HepG2 (cell line): ENCODE results near the gene TLN1. TPM values are rescaled to one million over a fixed set of nuclear protein-coding genes. Genes with fewer than 3 reads are reported as not detected.

Experiments used
- BHLHE40 ChIP-seq: IDR thresholded peaks from 2 replicates; pipeline ENCODE4 v1.6.1; 2011; ENCODE audit warnings: low read length, improper control_type of control experiment
- HNRNPUL1 ChIP-seq: fragments of 200-400 bp; formaldehyde crosslinking; IDR thresholded peaks from 2 replicates; pipeline ENCODE4 v1.6.1; 2017; ENCODE audit warnings: low read depth, mild to moderate bottlenecking, low read length, moderate library complexity
- KDM3A ChIP-seq: IDR thresholded peaks from 2 replicates; pipeline ENCODE4 v1.6.1; 2018; ENCODE audit warnings: low read depth, missing compliant biosample characterization
- KLF9 ChIP-seq: IDR thresholded peaks from 2 replicates; pipeline ENCODE4 v1.6.1; 2016; ENCODE audit warnings: low read depth
- MAF1 ChIP-seq: sonication (generic); formaldehyde crosslinking; IDR thresholded peaks from 2 replicates; pipeline ENCODE4 v1.5.0; 2020; ENCODE audit warnings: missing genetic modification reagents, borderline replicate concordance
- MAFG ChIP-seq: sonication (generic); formaldehyde crosslinking; IDR thresholded peaks from 2 replicates; pipeline ENCODE4 v1.5.1; 2020; ENCODE audit warnings: mild to moderate bottlenecking, missing genetic modification reagents
- PHF21A ChIP-seq: sonication (generic); formaldehyde crosslinking; IDR thresholded peaks from 2 replicates; pipeline ENCODE4 v1.5.0; 2020; ENCODE audit warnings: mild to moderate bottlenecking, missing genetic modification reagents
- PITX1 ChIP-seq: sonication (generic); formaldehyde crosslinking; IDR thresholded peaks from 2 replicates; pipeline ENCODE4 v1.5.1; 2020; ENCODE audit warnings: mild to moderate bottlenecking, missing genetic modification reagents
- RARG ChIP-seq: sonication (generic); formaldehyde crosslinking; IDR thresholded peaks from 2 replicates; pipeline ENCODE4 v1.4.0; 2020; ENCODE audit warnings: low read depth, mild to moderate bottlenecking, missing genetic modification reagents
- SNAI1 ChIP-seq: sonication (generic); formaldehyde crosslinking; IDR thresholded peaks from 2 replicates; pipeline ENCODE4 v1.5.0; 2020; ENCODE audit warnings: mild to moderate bottlenecking, missing genetic modification reagents, borderline replicate concordance
- SSRP1 ChIP-seq: IDR thresholded peaks from 2 replicates; pipeline ENCODE4 v1.6.1; 2016; ENCODE audit warnings: control low read depth
- ZEB1 ChIP-seq: IDR thresholded peaks from 2 replicates; pipeline ENCODE4 v1.6.1; 2012; ENCODE audit warnings: mild to moderate bottlenecking, low read depth, inconsistent platforms; ENCODE audit not compliant: insufficient replicate concordance
- ZIK1 ChIP-seq: sonication (generic); formaldehyde crosslinking; IDR thresholded peaks from 2 replicates; pipeline ENCODE4 v1.5.0; 2020; ENCODE audit warnings: mild to moderate bottlenecking, low read depth, missing genetic modification reagents, borderline replicate concordance
- ZNF124 ChIP-seq: sonication (generic); formaldehyde crosslinking; IDR thresholded peaks from 2 replicates; pipeline ENCODE4 v1.4.0; 2020; ENCODE audit warnings: missing genetic modification reagents
- ZNF496 ChIP-seq: sonication (generic); formaldehyde crosslinking; IDR thresholded peaks from 2 replicates; pipeline ENCODE4 v1.8.1; 2023; ENCODE audit warnings: mild to moderate bottlenecking, moderate library complexity, missing genetic modification reagents; ENCODE audit not compliant: insufficient replicate concordance
- polyA plus RNA-seq, 8 experiments: library from polyadenylated mRNA; depleted of rRNA in 3 of 8; stranded (reverse) in 7 of 8; unstranded in 1 of 8; fragments of >200 nt; fragmentation: Illumina TruSeq in 4 of 8; extraction: Trizol in 4 of 8; gene quantifications; 2 replicates each; pipeline versions ENCODE4 v1.2.1 to v1.2.3, GENCODE V29; 2011 to 2016; ENCODE audit warnings: low read depth in 4 of 8, missing spikeins in 1 of 8, mixed read lengths in 1 of 8; ENCODE audit not compliant: insufficient read depth in 1 of 8
- total RNA-seq, 5 experiments: library from RNA; depleted of rRNA; stranded (reverse); fragments of >200 nt; fragmentation: Illumina TruSeq; extraction: Trizol; gene quantifications; 2 replicates each; pipeline ENCODE4 v1.2.3, GENCODE V29; 2016; ENCODE audit warnings: low read depth in 1 of 5
- TF ChIP-seq, protein P1 (sequence below): IDR thresholded peaks from 2 replicates; pipeline ENCODE4 v1.6.1; 2018; ENCODE audit warnings: missing genetic modification reagents
- TF ChIP-seq, protein P2 (sequence below): sonication (generic); formaldehyde crosslinking; IDR thresholded peaks from 2 replicates; pipeline ENCODE4 v1.9.0; 2021; ENCODE audit warnings: missing genetic modification reagents, mild to moderate bottlenecking, borderline replicate concordance
- TF ChIP-seq, protein P3 (sequence below): IDR thresholded peaks from 2 replicates; pipeline ENCODE4 v1.6.1; 2016
- TF ChIP-seq, protein P4 (sequence below): sonication (generic); formaldehyde crosslinking; IDR thresholded peaks from 2 replicates; pipeline ENCODE4 v1.9.0; 2021; ENCODE audit warnings: missing genetic modification reagents, borderline replicate concordance
- TF ChIP-seq, protein P5 (sequence below): sonication (generic); formaldehyde crosslinking; IDR thresholded peaks from 2 replicates; pipeline ENCODE4 v1.8.0; 2022; ENCODE audit warnings: low read depth, missing genetic modification reagents
- TF ChIP-seq, protein P6 (sequence below): IDR thresholded peaks from 2 replicates; pipeline ENCODE4 v1.6.1; 2016; ENCODE audit warnings: mild to moderate bottlenecking
- TF ChIP-seq, protein P7 (sequence below): sonication (generic); formaldehyde crosslinking; IDR thresholded peaks from 2 replicates; pipeline ENCODE4 v1.4.0; 2020; ENCODE audit warnings: mild to moderate bottlenecking, missing genetic modification reagents

Gene TLN1
- total and polyA plus RNA-seq, 2 of the 13 experiments (the other 11 are each of a cell fraction or from before 2014, with no cell fraction given): 35.2 to 51.8 TPM

DNA sequence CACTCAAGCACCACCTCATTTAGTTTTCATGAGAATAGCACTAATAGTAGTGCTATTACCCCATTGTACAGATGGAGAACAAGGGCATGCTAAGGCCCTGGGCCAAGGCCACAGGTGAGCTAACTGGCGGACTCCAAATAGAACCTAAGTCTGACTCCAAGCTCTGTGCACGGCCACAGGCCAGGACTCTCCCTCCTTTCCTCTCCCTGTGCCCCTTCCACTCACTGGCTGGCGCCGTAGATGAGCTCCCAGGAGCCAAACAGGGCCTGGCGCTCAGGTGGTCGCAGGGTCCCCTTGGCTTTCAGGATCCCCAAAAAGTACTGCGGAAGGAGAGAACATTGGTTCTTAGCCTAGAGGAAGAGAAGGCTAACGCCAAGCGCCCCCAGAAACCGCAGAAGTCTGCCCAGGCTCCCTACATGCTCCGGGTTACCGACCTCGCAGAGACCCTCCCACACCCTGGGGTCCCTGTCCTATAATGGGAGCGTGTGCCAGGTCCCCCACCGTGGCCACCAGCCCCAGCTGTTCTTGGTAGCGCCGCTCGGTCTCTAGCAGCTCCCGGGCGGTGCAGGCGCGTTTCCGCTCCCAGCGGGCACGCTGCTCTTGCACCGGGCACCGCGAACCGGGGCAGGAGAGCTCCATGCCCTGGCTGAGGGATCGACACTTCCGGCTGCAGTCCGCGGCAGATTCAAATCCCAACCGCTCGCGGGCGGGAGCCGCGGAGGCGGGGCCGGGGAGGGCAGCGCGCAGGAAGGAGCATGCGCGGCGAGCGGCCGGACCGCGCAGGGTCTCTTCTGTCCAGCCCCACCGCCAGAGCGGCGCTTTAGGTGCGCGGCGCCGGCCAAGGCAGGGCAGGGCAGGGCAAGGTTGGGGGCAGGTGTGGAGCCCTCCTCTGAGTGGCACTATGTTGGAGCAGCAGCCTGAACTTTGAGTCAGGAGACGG is 67.2 kb downstream of the TLN1 start, which contains the start of gene ARHGEF39 (continued):
- TF ChIP-seq KLF9 (CRISPR knock-in tag): peak; percentile 86
- TF ChIP-seq, protein P1, sequence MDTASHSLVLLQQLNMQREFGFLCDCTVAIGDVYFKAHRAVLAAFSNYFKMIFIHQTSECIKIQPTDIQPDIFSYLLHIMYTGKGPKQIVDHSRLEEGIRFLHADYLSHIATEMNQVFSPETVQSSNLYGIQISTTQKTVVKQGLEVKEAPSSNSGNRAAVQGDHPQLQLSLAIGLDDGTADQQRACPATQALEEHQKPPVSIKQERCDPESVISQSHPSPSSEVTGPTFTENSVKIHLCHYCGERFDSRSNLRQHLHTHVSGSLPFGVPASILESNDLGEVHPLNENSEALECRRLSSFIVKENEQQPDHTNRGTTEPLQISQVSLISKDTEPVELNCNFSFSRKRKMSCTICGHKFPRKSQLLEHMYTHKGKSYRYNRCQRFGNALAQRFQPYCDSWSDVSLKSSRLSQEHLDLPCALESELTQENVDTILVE (CRISPR knock-in tag): peak; percentile 85; the same call in 1 of the 2 replicates
- TF ChIP-seq, protein P2, sequence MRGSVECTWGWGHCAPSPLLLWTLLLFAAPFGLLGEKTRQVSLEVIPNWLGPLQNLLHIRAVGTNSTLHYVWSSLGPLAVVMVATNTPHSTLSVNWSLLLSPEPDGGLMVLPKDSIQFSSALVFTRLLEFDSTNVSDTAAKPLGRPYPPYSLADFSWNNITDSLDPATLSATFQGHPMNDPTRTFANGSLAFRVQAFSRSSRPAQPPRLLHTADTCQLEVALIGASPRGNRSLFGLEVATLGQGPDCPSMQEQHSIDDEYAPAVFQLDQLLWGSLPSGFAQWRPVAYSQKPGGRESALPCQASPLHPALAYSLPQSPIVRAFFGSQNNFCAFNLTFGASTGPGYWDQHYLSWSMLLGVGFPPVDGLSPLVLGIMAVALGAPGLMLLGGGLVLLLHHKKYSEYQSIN (CRISPR knock-in tag): no peak
- peak; percentile 28 for TF ChIP-seq ZEB1
- no peak for TF ChIP-seq RARG (CRISPR knock-in tag)
- no peak for TF ChIP-seq KDM3A (CRISPR knock-in tag)
- TF ChIP-seq, protein P3, sequence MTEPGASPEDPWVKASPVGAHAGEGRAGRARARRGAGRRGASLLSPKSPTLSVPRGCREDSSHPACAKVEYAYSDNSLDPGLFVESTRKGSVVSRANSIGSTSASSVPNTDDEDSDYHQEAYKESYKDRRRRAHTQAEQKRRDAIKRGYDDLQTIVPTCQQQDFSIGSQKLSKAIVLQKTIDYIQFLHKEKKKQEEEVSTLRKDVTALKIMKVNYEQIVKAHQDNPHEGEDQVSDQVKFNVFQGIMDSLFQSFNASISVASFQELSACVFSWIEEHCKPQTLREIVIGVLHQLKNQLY (CRISPR knock-in tag): no peak
- TF ChIP-seq, protein P4, sequence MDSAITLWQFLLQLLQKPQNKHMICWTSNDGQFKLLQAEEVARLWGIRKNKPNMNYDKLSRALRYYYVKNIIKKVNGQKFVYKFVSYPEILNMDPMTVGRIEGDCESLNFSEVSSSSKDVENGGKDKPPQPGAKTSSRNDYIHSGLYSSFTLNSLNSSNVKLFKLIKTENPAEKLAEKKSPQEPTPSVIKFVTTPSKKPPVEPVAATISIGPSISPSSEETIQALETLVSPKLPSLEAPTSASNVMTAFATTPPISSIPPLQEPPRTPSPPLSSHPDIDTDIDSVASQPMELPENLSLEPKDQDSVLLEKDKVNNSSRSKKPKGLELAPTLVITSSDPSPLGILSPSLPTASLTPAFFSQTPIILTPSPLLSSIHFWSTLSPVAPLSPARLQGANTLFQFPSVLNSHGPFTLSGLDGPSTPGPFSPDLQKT: no peak
- peak; percentile 19 for TF ChIP-seq ZNF496 (CRISPR knock-in tag)
- no peak; the same call in none of the 2 replicates for TF ChIP-seq ZIK1
- TF ChIP-seq ZNF124: peak; percentile 90; the same call in 1 of the 2 replicates
- TF ChIP-seq MAF1 (CRISPR knock-in tag): peak; percentile 60; the same call in 1 of the 2 replicates
- TF ChIP-seq, protein P5, sequence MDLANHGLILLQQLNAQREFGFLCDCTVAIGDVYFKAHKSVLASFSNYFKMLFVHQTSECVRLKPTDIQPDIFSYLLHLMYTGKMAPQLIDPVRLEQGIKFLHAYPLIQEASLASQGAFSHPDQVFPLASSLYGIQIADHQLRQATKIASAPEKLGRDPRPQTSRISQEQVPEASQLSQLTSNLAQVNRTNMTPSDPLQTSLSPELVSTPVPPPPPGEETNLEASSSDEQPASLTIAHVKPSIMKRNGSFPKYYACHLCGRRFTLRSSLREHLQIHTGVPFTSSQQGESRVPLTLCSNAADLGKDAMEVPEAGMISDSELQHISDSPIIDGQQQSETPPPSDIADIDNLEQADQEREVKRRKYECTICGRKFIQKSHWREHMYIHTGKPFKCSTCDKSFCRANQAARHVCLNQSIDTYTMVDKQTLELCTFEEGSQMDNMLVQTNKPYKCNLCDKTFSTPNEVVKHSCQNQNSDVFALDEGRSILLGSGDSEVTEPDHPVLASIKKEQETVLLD (CRISPR knock-in tag): peak; percentile 94
- peak; percentile 76 for TF ChIP-seq PHF21A (CRISPR knock-in tag)
- no peak for TF ChIP-seq HNRNPUL1
- TF ChIP-seq, protein P6, sequence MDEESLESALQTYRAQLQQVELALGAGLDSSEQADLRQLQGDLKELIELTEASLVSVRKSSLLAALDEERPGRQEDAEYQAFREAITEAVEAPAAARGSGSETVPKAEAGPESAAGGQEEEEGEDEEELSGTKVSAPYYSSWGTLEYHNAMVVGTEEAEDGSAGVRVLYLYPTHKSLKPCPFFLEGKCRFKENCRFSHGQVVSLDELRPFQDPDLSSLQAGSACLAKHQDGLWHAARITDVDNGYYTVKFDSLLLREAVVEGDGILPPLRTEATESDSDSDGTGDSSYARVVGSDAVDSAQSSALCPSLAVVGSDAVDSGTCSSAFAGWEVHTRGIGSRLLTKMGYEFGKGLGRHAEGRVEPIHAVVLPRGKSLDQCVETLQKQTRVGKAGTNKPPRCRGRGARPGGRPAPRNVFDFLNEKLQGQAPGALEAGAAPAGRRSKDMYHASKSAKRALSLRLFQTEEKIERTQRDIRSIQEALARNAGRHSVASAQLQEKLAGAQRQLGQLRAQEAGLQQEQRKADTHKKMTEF: peak; percentile 91
- TF ChIP-seq, protein P7, sequence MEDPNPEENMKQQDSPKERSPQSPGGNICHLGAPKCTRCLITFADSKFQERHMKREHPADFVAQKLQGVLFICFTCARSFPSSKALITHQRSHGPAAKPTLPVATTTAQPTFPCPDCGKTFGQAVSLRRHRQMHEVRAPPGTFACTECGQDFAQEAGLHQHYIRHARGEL: no peak
- TF ChIP-seq SNAI1 (CRISPR knock-in tag): no peak
- peak; percentile 74 for TF ChIP-seq PITX1
- TF ChIP-seq SSRP1 (CRISPR knock-in tag): no peak
- no peak for TF ChIP-seq BHLHE40
- TF ChIP-seq MAFG (CRISPR knock-in tag): no peak
